ENCODE results near the gene SEC31B.

Gene SEC31B

GRCh38 chr10:100502926-100503494 lies 16.7 kb downstream of the SEC31B start:
- no peak for DNase-seq (ENCODE audit: low read depth in 1 of 2, low spot score in 1 of 2)

- no peak for DNase-seq (ENCODE audit: low read depth in 1 of 2, low spot score in 1 of 2)
Observed at GRCh38 chr10:100501423-100501822, 18.2 kb downstream of the SEC31B start.

- DNase-seq (ENCODE audit: low read depth in 1 of 2, low spot score in 1 of 2) = no peak
Observed at GRCh38 chr10:100498059-100498458, 21.6 kb downstream of the SEC31B start.

GRCh38 chr10:100496567-100496966 lies 23.1 kb downstream of the SEC31B start:
- no peak for DNase-seq (ENCODE audit: low read depth in 1 of 2, low spot score in 1 of 2)

GRCh38 chr10:100490531-100490930 lies 29.1 kb downstream of the SEC31B start:
- no peak for DNase-seq (ENCODE audit: low read depth in 1 of 2, low spot score in 1 of 2)

- no peak for DNase-seq (ENCODE audit: low read depth in 1 of 2, low spot score in 1 of 2)
Observed at GRCh38 chr10:100489396-100489795, 30.3 kb downstream of the SEC31B start.

- no peak for DNase-seq (ENCODE audit: low read depth in 1 of 2, low spot score in 1 of 2)
Observed at GRCh38 chr10:100487529-100487928, 32.1 kb downstream of the SEC31B start.

- no peak for DNase-seq (ENCODE audit: low read depth in 1 of 2, low spot score in 1 of 2)
Observed at GRCh38 chr10:100485801-100486495, 33.7 kb downstream of the SEC31B start.

GRCh38 chr10:100485366-100485765 lies 34.3 kb downstream of the SEC31B start:
- DNase-seq (ENCODE audit: low read depth in 1 of 2, low spot score in 1 of 2) = no peak

GRCh38 chr10:100483876-100484666 lies 35.6 kb downstream of the SEC31B start:
- no peak for DNase-seq (ENCODE audit: low read depth in 1 of 2, low spot score in 1 of 2)

- DNase-seq (ENCODE audit: low read depth in 1 of 2, low spot score in 1 of 2) = no peak
Observed at GRCh38 chr10:100482834-100483185, 36.9 kb downstream of the SEC31B start.

- DNase-seq (ENCODE audit: low read depth in 1 of 2, low spot score in 1 of 2) = peak; percentile 26 to 36
Observed at GRCh38 chr10:100482181-100482833, 37.4 kb downstream of the SEC31B start.

GRCh38 chr10:100481462-100482081 lies 38.1 kb downstream of the SEC31B start:
- DNase-seq (ENCODE audit: low read depth in 1 of 2, low spot score in 1 of 2) = peak; percentile 90 to 96

- no peak for DNase-seq (ENCODE audit: low read depth in 1 of 2, low spot score in 1 of 2)
Observed at GRCh38 chr10:100480002-100480401, 39.7 kb downstream of the SEC31B start.

- no peak for DNase-seq (ENCODE audit: low read depth in 1 of 2, low spot score in 1 of 2)
Observed at GRCh38 chr10:100479037-100479436, 40.6 kb downstream of the SEC31B start.

GRCh38 chr10:100477970-100478369 lies 41.7 kb downstream of the SEC31B start:
- no peak for DNase-seq (ENCODE audit: low read depth in 1 of 2, low spot score in 1 of 2)

GRCh38 chr10:100470367-100470766 lies 49.3 kb downstream of the SEC31B start:
- no peak for DNase-seq (ENCODE audit: low read depth in 1 of 2, low spot score in 1 of 2)

GRCh38 chr10:100469756-100470155 lies 49.9 kb downstream of the SEC31B start:
- DNase-seq (ENCODE audit: low read depth in 1 of 2, low spot score in 1 of 2) = no peak

GRCh38 chr10:100468978-100469377 lies 50.7 kb downstream of the SEC31B start:
- DNase-seq (ENCODE audit: low read depth in 1 of 2, low spot score in 1 of 2) = no peak

- DNase-seq (ENCODE audit: low read depth in 1 of 2, low spot score in 1 of 2) = no peak
Observed at GRCh38 chr10:100468322-100468721, 51.3 kb downstream of the SEC31B start.

GRCh38 chr10:100462709-100463108 lies 57.0 kb downstream of the SEC31B start, which contains the start of gene WNT8B:
Gene WNT8B, plus strand, starts transcription at chr10:100463009. Its CDS starts 160 bp downstream, at chr10:100463169.
- DNase-seq (ENCODE audit: low read depth in 1 of 2, low spot score in 1 of 2) = no peak
